ENCODE data around the gene TRMT2A. TPM values are rescaled to one million over a fixed set of nuclear protein-coding genes. Genes with fewer than 3 reads are reported as not detected.

The TRMT2A gene
- polyA plus RNA-seq, 4 donors = 30.5 to 49.3 (median 37.2) TPM

GRCh38 chr22:20128902-20129746 is 12.1 kb upstream of the TRMT2A start:
- Histone ChIP-seq H3K4me1 (ENCODE audit: control insufficient read depth in 3 of 3, insufficient read depth in 2 of 3, low read depth in 1 of 3, low read length in 2 of 3) (peaks cover 0 to 29% (median 0%) of the 10 kb centered on the region in 3 donors), H3K27me3 (ENCODE audit: control insufficient read depth in 3 of 3, insufficient read depth in 3 of 3, low read length in 3 of 3) (no peaks in the 10 kb centered on the region), H3K4me3 (ENCODE audit: low read depth in 1 of 3, low read length in 3 of 3) (no peak overlapping the region), H3K9me3 (ENCODE audit: control insufficient read depth in 2 of 2, insufficient read depth in 1 of 2, low read depth in 1 of 2, low read length in 1 of 2) (no peaks in the 10 kb centered on the region), H3K27ac (ENCODE audit: low read depth in 1 of 3, low read length in 2 of 3) (peak overlapping the region in 1 of 3 donors; percentile 28), H3K36me3 (ENCODE audit: control insufficient read depth in 3 of 3, insufficient read depth in 2 of 3, low read depth in 1 of 3, low read length in 3 of 3) (peaks cover 2 to 39% (median 8%) of the 10 kb centered on the region in 3 donors)
- FAIRE-seq = no peak
- peak; percentile 46 to 50 for DNase-seq
- 21 to 31% (median 31%) methylated on average over 18 of the region's 18 CpGs for WGBS, 3 donors

DNA sequence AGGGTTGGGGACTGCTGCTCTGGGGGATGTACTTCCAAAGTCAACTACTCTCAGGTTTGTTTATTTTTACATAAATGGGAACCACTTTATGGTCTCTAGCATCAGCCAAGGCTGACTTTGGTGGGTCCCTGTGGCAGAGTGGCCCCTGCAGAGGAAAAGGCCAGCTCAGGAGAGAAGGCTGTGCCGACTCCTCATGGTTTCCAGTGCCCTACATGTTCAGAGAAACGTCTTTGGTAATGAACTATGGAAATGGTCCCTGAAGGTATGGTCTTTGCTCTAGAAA is 11.5 kb upstream of the TRMT2A start:
- no peaks in the 10 kb centered on the region for H3K27me3 ChIP-seq (ENCODE audit: control insufficient read depth in 3 of 3, insufficient read depth in 3 of 3, low read length in 3 of 3)
- H3K9me3 ChIP-seq (ENCODE audit: control insufficient read depth in 2 of 2, insufficient read depth in 1 of 2, low read depth in 1 of 2, low read length in 1 of 2) = no peaks in the 10 kb centered on the region
- no peak for DNase-seq
- H3K36me3 ChIP-seq (ENCODE audit: control insufficient read depth in 3 of 3, insufficient read depth in 2 of 3, low read depth in 1 of 3, low read length in 3 of 3) = peaks cover 2 to 43% (median 8%) of the 10 kb centered on the region in 3 donors
- FAIRE-seq = no peak
- no peak overlapping the region for H3K4me3 ChIP-seq (ENCODE audit: low read depth in 1 of 3, low read length in 3 of 3)
- peaks cover 0 to 29% (median 0%) of the 10 kb centered on the region in 3 donors for H3K4me1 ChIP-seq (ENCODE audit: control insufficient read depth in 3 of 3, insufficient read depth in 2 of 3, low read depth in 1 of 3, low read length in 2 of 3)
- peak overlapping the region in 1 of 3 donors; percentile 28 for H3K27ac ChIP-seq (ENCODE audit: low read depth in 1 of 3, low read length in 2 of 3)
- 48 to 52% (median 49%) methylated on average over 2 of the region's 2 CpGs for WGBS, 3 donors

DNA sequence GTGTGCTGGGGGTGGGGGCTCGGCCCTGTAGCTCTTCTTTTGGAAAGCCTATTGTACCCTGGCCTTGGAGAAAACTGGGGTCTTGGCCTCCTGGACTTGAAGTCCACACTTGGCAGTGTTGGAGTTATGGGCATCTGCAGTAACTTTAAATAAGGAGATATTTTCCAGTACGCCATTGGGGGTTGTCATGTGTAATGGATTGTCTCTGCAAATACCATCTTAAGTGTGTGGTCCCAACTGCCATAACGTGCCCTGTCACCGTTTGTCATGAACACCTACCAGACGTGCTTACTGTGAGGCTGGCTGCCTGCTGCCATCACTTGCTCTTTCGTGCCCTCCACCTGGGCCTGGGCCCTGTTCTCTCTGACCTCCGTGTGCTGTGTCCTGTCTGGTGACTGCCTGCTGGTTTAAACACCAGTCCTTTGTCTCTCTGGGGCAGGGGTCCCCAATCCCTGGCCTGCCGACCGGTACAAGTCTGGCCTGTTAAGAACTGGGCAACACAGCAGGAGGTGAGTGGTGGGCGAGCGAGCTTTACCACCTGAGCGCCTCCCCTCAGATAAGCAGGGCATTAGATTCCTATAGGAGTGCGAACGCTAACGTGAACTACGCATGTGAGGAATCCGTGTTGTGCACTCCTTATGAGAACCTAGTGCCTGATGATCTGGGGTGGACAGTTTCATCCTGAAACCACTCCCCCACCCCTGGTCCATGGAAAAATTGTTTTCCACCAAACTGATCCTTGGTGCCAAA is 11.0 kb upstream of the TRMT2A start:
- 77 to 84% (median 81%) methylated on average over 17 of the region's 17 CpGs for WGBS, 3 donors
- FAIRE-seq = no peak
- H3K27ac ChIP-seq (ENCODE audit: low read depth in 1 of 3, low read length in 2 of 3) = no peak overlapping the region

DNA sequence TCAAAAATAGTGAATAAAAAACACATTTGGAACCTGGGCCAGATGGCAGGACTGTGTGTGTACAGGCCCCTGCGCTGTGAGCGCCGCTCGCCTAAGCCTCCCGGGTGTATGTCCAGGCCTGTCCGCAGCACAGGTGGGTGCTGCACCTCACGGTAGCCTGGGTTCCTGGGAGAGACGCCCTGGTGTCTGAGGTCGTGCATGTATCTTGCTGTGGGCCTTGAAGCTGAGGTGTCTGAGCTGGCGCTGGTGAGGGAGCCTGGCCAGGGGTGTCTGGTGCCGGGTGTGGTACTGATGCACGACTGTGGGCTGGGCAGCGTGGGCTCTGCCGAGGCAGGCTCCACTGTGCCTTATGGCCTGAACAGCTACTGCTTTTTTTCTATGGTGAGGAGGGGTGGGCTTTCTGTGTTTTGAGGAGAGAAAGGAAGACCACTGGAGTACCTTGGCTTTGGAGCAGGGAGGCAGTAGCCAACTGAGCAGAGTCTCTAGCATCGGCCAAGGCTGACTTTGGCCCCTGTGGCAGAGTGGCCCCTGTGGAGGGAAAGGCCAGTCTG is 10.4 kb upstream of the TRMT2A start:
- peaks cover 0 to 21% (median 0%) of the 10 kb centered on the region in 3 donors for H3K4me1 ChIP-seq (ENCODE audit: control insufficient read depth in 3 of 3, insufficient read depth in 2 of 3, low read depth in 1 of 3, low read length in 2 of 3)
- no peak overlapping the region for H3K4me3 ChIP-seq (ENCODE audit: low read depth in 1 of 3, low read length in 3 of 3)
- no peaks in the 10 kb centered on the region for H3K27me3 ChIP-seq (ENCODE audit: control insufficient read depth in 3 of 3, insufficient read depth in 3 of 3, low read length in 3 of 3)
- DNase-seq (no peak), FAIRE-seq (no peak)
- no peak overlapping the region for H3K27ac ChIP-seq (ENCODE audit: low read depth in 1 of 3, low read length in 2 of 3)
- no peaks in the 10 kb centered on the region for H3K9me3 ChIP-seq (ENCODE audit: control insufficient read depth in 2 of 2, insufficient read depth in 1 of 2, low read depth in 1 of 2, low read length in 1 of 2)
- 83 to 90% (median 87%) methylated on average over 15 of the region's 15 CpGs for WGBS, 3 donors
- H3K36me3 ChIP-seq (ENCODE audit: control insufficient read depth in 3 of 3, insufficient read depth in 2 of 3, low read depth in 1 of 3, low read length in 3 of 3) = peaks cover 4 to 49% (median 8%) of the 10 kb centered on the region in 3 donors

More for the DNA sequence above, 11.0 kb upstream of the TRMT2A start:
- peaks cover 2 to 46% (median 8%) of the 10 kb centered on the region in 3 donors for H3K36me3 ChIP-seq (ENCODE audit: control insufficient read depth in 3 of 3, insufficient read depth in 2 of 3, low read depth in 1 of 3, low read length in 3 of 3)
- H3K4me1 ChIP-seq (ENCODE audit: control insufficient read depth in 3 of 3, insufficient read depth in 2 of 3, low read depth in 1 of 3, low read length in 2 of 3) = peaks cover 0 to 28% (median 0%) of the 10 kb centered on the region in 3 donors
- no peak overlapping the region for H3K4me3 ChIP-seq (ENCODE audit: low read depth in 1 of 3, low read length in 3 of 3)
- no peak for DNase-seq
- H3K9me3 ChIP-seq (ENCODE audit: control insufficient read depth in 2 of 2, insufficient read depth in 1 of 2, low read depth in 1 of 2, low read length in 1 of 2) = no peaks in the 10 kb centered on the region
- no peaks in the 10 kb centered on the region for H3K27me3 ChIP-seq (ENCODE audit: control insufficient read depth in 3 of 3, insufficient read depth in 3 of 3, low read length in 3 of 3)

DNA sequence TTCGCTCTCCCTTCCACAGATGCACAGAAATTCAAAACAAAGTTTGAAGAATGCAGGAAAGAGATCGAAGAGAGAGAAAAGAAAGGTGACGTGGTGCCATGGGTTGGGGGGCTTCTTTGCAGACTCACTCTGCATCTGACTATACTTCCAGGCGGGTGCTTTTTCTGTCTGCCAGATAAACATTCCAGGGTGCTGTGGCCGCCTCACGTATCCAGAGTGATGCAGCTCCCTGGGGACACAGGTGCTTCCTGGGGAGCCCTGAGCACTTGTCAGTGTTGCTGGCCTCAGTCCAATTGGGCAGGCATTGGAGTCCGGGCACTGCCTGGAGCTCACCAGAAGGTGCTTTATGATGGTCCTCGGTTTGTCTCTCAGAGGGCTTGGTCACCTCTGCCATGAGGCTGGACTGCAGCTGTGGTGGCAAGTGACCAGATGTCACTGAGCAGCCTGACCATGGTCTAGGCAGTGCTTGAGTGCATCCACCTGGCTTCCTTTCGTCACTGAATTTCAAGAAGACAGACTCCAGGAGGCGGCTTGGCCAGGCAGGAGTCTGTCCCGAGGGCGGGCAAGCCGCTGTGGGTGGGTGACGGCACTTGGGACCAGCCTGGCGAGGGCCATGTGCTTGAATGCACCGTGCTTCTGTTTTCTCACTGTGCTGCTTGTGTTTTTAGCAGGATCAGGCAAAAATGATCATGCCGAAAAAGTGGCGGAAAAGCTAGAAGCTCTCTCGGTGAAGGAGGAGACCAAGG is 9.4 kb upstream of the TRMT2A start:
- H3K4me1 ChIP-seq (ENCODE audit: control insufficient read depth in 3 of 3, insufficient read depth in 2 of 3, low read depth in 1 of 3, low read length in 2 of 3) = peaks cover 0 to 19% (median 0%) of the 10 kb centered on the region in 3 donors
- H3K27ac ChIP-seq (ENCODE audit: low read depth in 1 of 3, low read length in 2 of 3) = no peak overlapping the region
- WGBS, 3 donors = 83 to 88% (median 85%) methylated on average over 19 of the region's 19 CpGs
- H3K9me3 ChIP-seq (ENCODE audit: control insufficient read depth in 2 of 2, insufficient read depth in 1 of 2, low read depth in 1 of 2, low read length in 1 of 2) = no peaks in the 10 kb centered on the region
- FAIRE-seq = no peak
- no peak overlapping the region for H3K4me3 ChIP-seq (ENCODE audit: low read depth in 1 of 3, low read length in 3 of 3)
- peaks cover 5 to 58% (median 11%) of the 10 kb centered on the region in 3 donors for H3K36me3 ChIP-seq (ENCODE audit: control insufficient read depth in 3 of 3, insufficient read depth in 2 of 3, low read depth in 1 of 3, low read length in 3 of 3)
- H3K27me3 ChIP-seq (ENCODE audit: control insufficient read depth in 3 of 3, insufficient read depth in 3 of 3, low read length in 3 of 3) = no peaks in the 10 kb centered on the region
- DNase-seq = no peak

- FAIRE-seq (no peak), DNase-seq (no peak)
- peaks cover 0 to 16% (median 0%) of the 10 kb centered on the region in 3 donors for H3K4me1 ChIP-seq (ENCODE audit: control insufficient read depth in 3 of 3, insufficient read depth in 2 of 3, low read depth in 1 of 3, low read length in 2 of 3)
- no peaks in the 10 kb centered on the region for H3K9me3 ChIP-seq (ENCODE audit: control insufficient read depth in 2 of 2, insufficient read depth in 1 of 2, low read depth in 1 of 2, low read length in 1 of 2)
- no peak overlapping the region for H3K27ac ChIP-seq (ENCODE audit: low read depth in 1 of 3, low read length in 2 of 3)
- H3K36me3 ChIP-seq (ENCODE audit: control insufficient read depth in 3 of 3, insufficient read depth in 2 of 3, low read depth in 1 of 3, low read length in 3 of 3) = peaks cover 5 to 67% (median 11%) of the 10 kb centered on the region in 3 donors
- no peak overlapping the region for H3K4me3 ChIP-seq (ENCODE audit: low read depth in 1 of 3, low read length in 3 of 3)
- 88 to 91% (median 88%) methylated on average over 32 of the region's 32 CpGs for WGBS, 3 donors
- H3K27me3 ChIP-seq (ENCODE audit: control insufficient read depth in 3 of 3, insufficient read depth in 3 of 3, low read length in 3 of 3) = no peaks in the 10 kb centered on the region
These were observed 8.5 kb upstream of the TRMT2A start for GRCh38 chr22:20125201-20126174.

- H3K4me1 ChIP-seq (ENCODE audit: control insufficient read depth in 3 of 3, insufficient read depth in 2 of 3, low read depth in 1 of 3, low read length in 2 of 3) = peaks cover 0 to 12% (median 0%) of the 10 kb centered on the region in 3 donors
- H3K9me3 ChIP-seq (ENCODE audit: control insufficient read depth in 2 of 2, insufficient read depth in 1 of 2, low read depth in 1 of 2, low read length in 1 of 2) = no peaks in the 10 kb centered on the region
- H3K36me3 ChIP-seq (ENCODE audit: control insufficient read depth in 3 of 3, insufficient read depth in 2 of 3, low read depth in 1 of 3, low read length in 3 of 3) = peaks cover 5 to 80% (median 11%) of the 10 kb centered on the region in 3 donors
- H3K4me3 ChIP-seq (ENCODE audit: low read depth in 1 of 3, low read length in 3 of 3) = no peak overlapping the region
- no peak for FAIRE-seq
- H3K27ac ChIP-seq (ENCODE audit: low read depth in 1 of 3, low read length in 2 of 3) = no peak overlapping the region
- no peaks in the 10 kb centered on the region for H3K27me3 ChIP-seq (ENCODE audit: control insufficient read depth in 3 of 3, insufficient read depth in 3 of 3, low read length in 3 of 3)
- 86 to 99% (median 92%) methylated on average over 9 to 11 of the region's 11 CpGs for WGBS, 3 donors
- no peak for DNase-seq
These were observed 7.2 kb upstream of the TRMT2A start for GRCh38 chr22:20124083-20124787.

Measured in small intestine (tissue), 7 donors.